Neuronal stem cell (in vitro differentiated cells): ENCODE measurements around the gene DVL3.

Source experiments
- DNase-seq: peaks from one replicate; pipeline ENCODE4 v3.0.0-alpha.2; 2013; ENCODE audit warnings: low spot score
- H2AFZ ChIP-seq: one replicate; pipeline ENCODE4 v1.6.1; 2013; ENCODE audit warnings: mild to moderate bottlenecking, low read length, inconsistent platforms
- H2AK5ac ChIP-seq: 2 replicates; pipeline ENCODE4 v1.6.1; 2013; ENCODE audit warnings: low read depth, mild to moderate bottlenecking, inconsistent platforms, low read length, moderate library complexity, mixed read lengths
- H2BK120ac ChIP-seq: 2 replicates; pipeline ENCODE4 v1.6.1; 2013; ENCODE audit warnings: low read depth, mild to moderate bottlenecking, inconsistent platforms, low read length, moderate library complexity, mixed read lengths
- H2BK12ac ChIP-seq: one replicate; pipeline ENCODE4 v1.6.1; 2013; ENCODE audit warnings: low read length, inconsistent platforms
- H2BK15ac ChIP-seq: 2 replicates; pipeline ENCODE4 v1.6.1; 2013; ENCODE audit warnings: mild to moderate bottlenecking, low read length, inconsistent platforms, mixed read lengths
- H2BK5ac ChIP-seq: one replicate; pipeline ENCODE4 v1.6.1; 2013; ENCODE audit warnings: inconsistent platforms, mild to moderate bottlenecking, low read length, moderate library complexity
- H3K14ac ChIP-seq: one replicate; pipeline ENCODE4 v1.6.1; 2013; ENCODE audit warnings: low read length, inconsistent platforms
- H3K18ac ChIP-seq: 2 replicates; pipeline ENCODE4 v1.6.1; 2013; ENCODE audit warnings: low read length, inconsistent platforms
- H3K23ac ChIP-seq: 2 replicates; pipeline ENCODE4 v1.6.1; 2013; ENCODE audit warnings: low read depth, mild to moderate bottlenecking, mixed read lengths, low read length, inconsistent platforms; ENCODE audit not compliant: poor library complexity
- H3K27ac ChIP-seq: replicated peaks from 3 replicates; pipeline ENCODE4 v1.5.1; 2013; ENCODE audit warnings: low read length, inconsistent platforms
- H3K27me3 ChIP-seq, 3 experiments: 2 replicates each; pipeline ENCODE4 v1.6.1; 2013; ENCODE audit warnings: low read length in 3 of 3, mild to moderate bottlenecking in 2 of 3, inconsistent platforms in 1 of 3, low read depth in 1 of 3, mixed read lengths in 1 of 3, moderate library complexity in 1 of 3; ENCODE audit not compliant: control insufficient read depth in 3 of 3, insufficient read depth in 3 of 3
- H3K36me3 ChIP-seq, 2 donors: replicated peaks in 1 of 2; 2 replicates each; pipeline ENCODE4 v1.6.1; 2013; ENCODE audit warnings: low read length in 2 of 2; ENCODE audit not compliant: control insufficient read depth in 2 of 2, insufficient read depth in 2 of 2
- H3K4ac ChIP-seq: 2 replicates; pipeline ENCODE4 v1.6.1; 2013; ENCODE audit warnings: inconsistent platforms, mild to moderate bottlenecking, low read length, moderate library complexity
- H3K4me1 ChIP-seq, 2 donors: 1 replicate in 1 of 2; 2 replicates in 1 of 2; pipeline ENCODE4 v1.6.1; 2013; ENCODE audit warnings: low read length in 2 of 2, low read depth in 1 of 2; ENCODE audit not compliant: control insufficient read depth in 2 of 2, insufficient read depth in 1 of 2
- H3K4me2 ChIP-seq: one replicate; pipeline ENCODE4 v1.6.1; 2013; ENCODE audit warnings: mild to moderate bottlenecking, low read length, inconsistent platforms; ENCODE audit not compliant: insufficient read depth, poor library complexity, severe bottlenecking
- H3K4me3 ChIP-seq, 2 donors: 2 replicates each; pipeline ENCODE4 v1.5.1; 2013; ENCODE audit warnings: low read length in 2 of 2, mild to moderate bottlenecking in 2 of 2, inconsistent platforms in 1 of 2, moderate library complexity in 1 of 2
- H3K79me1 ChIP-seq: one replicate; pipeline ENCODE4 v1.6.1; 2013; ENCODE audit warnings: low read depth, mild to moderate bottlenecking, inconsistent platforms, low read length, moderate library complexity
- H3K9ac ChIP-seq: one replicate; pipeline ENCODE4 v1.6.1; 2013; ENCODE audit warnings: mild to moderate bottlenecking, low read depth, low read length, inconsistent platforms; ENCODE audit not compliant: poor library complexity
- H3K9me3 ChIP-seq, 2 donors: replicated peaks in 1 of 2; 2 replicates each; pipeline versions ENCODE3 to v1.6.1; 2013; ENCODE audit warnings: low read length in 2 of 2, mild to moderate bottlenecking in 2 of 2, inconsistent platforms in 1 of 2, low read depth in 1 of 2, mixed read lengths in 1 of 2, moderate library complexity in 1 of 2; ENCODE audit not compliant: control insufficient read depth in 2 of 2, insufficient read depth in 1 of 2
- H4K8ac ChIP-seq: one replicate; pipeline ENCODE4 v1.6.1; 2013; ENCODE audit warnings: low read depth, mild to moderate bottlenecking, inconsistent platforms, low read length, moderate library complexity
- H4K91ac ChIP-seq: one replicate; pipeline ENCODE4 v1.6.1; 2013; ENCODE audit warnings: low read length, low read depth, mild to moderate bottlenecking, inconsistent platforms; ENCODE audit not compliant: poor library complexity
- WGBS, 2 donors: extraction: QIAGEN DNeasy Blood & Tissue Kit; methylation state at CpG; one replicate each; pipeline ENCODE4 v1.1.7; 2013; ENCODE audit warnings: missing lambda C conversion rate in 2 of 2, mixed read lengths in 1 of 2; ENCODE audit not compliant: insufficient read length in 2 of 2, insufficient replicate concordance in 1 of 2; ENCODE audit errors: extremely low coverage in 2 of 2; 5-methylcytosine and 5-hydroxymethylcytosine counted together

DVL3 gene

DNA sequence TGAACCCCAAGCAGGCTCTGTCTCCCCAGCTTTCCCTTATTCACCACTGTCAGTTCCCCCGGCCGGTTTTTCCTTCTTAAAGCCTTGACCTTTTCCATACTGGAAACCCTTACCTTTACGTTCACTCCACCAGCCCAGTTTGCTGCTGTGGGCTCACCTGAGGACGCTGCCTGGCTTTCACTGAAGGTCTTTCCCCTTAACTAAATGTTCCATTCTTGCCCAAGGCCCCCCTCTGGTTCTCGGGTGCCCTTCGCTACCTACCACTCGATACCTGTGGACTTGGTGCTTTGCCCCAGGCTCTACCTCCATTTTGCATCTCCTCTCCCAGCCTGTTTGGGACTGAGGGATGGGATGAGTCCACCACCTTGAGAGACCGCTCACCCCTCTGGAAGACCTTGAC lies 20.3 kb downstream of the DVL3 start:
- Histone ChIP-seq H3K27ac (peak overlapping the region; percentile 32), H3K18ac (peak overlapping the region; percentile 99), H3K36me3 (peaks cover 40 to 64% of the 10 kb centered on the region in 2 donors), H2AK5ac (peak overlapping the region; percentile 85), H4K8ac (no peak overlapping the region), H2BK120ac (peak overlapping the region; percentile 38), H4K91ac (no peak overlapping the region), H3K14ac (peak overlapping the region; percentile 98), H3K79me1 (peaks cover 9% of the 10 kb centered on the region), H3K23ac (no peak overlapping the region), H3K4me1 (peaks cover 15 to 18% of the 10 kb centered on the region in 2 donors), H3K9me3 (no peaks in the 10 kb centered on the region), H3K9ac (peak overlapping the region; percentile 99), H2AFZ (no peak overlapping the region), H2BK12ac (no peak overlapping the region), H3K4ac (no peak overlapping the region), H3K4me3 (peak overlapping the region; percentile 99), H2BK15ac (no peak overlapping the region), H3K27me3 (no peaks in the 10 kb centered on the region), H2BK5ac (no peak overlapping the region), H3K4me2 (peak overlapping the region; percentile 92)
- no peak for DNase-seq
- WGBS, 2 donors: no CpG with 5 or more reads among the region's 8 CpGs

- H3K9ac ChIP-seq: peak overlapping the region; percentile 5
- peak overlapping the region; percentile 92 for H3K4me2 ChIP-seq
- DNase-seq: no peak
- H3K27ac ChIP-seq: peak overlapping the region; percentile 88
- peak overlapping the region; percentile 79 for H2AFZ ChIP-seq
- H3K79me1 ChIP-seq: peaks cover 9% of the 10 kb centered on the region
- no CpG with 5 or more reads among the region's 3 CpGs for WGBS, 2 donors
- H3K36me3 ChIP-seq: peaks cover 41 to 64% of the 10 kb centered on the region in 2 donors
- H2AK5ac ChIP-seq: no peak overlapping the region
- no peak overlapping the region for H4K91ac ChIP-seq
- no peak overlapping the region for H2BK120ac ChIP-seq
- peaks cover 15 to 18% of the 10 kb centered on the region in 2 donors for H3K4me1 ChIP-seq
- no peaks in the 10 kb centered on the region for H3K27me3 ChIP-seq
- peak overlapping the region; percentile 62 to 99 for H3K4me3 ChIP-seq
- H2BK5ac ChIP-seq: no peak overlapping the region
- H3K14ac ChIP-seq: no peak overlapping the region
- no peak overlapping the region for H3K18ac ChIP-seq
- H3K9me3 ChIP-seq: no peaks in the 10 kb centered on the region
- no peak overlapping the region for H4K8ac ChIP-seq
- no peak overlapping the region for H3K4ac ChIP-seq
- H2BK12ac ChIP-seq: no peak overlapping the region
- H3K23ac ChIP-seq: no peak overlapping the region
- no peak overlapping the region for H2BK15ac ChIP-seq
These were observed 20.8 kb downstream of the DVL3 start for GRCh38 chr3:184175981-184176376.

GRCh38 chr3:184176377-184177330 lies 21.5 kb downstream of the DVL3 start:
- H3K4me1 ChIP-seq: peaks cover 15 to 18% of the 10 kb centered on the region in 2 donors
- no peak overlapping the region for H4K91ac ChIP-seq
- peaks cover 9% of the 10 kb centered on the region for H3K79me1 ChIP-seq
- H3K14ac ChIP-seq: no peak overlapping the region
- H2BK5ac ChIP-seq: no peak overlapping the region
- no peak overlapping the region for H2BK15ac ChIP-seq
- no peaks in the 10 kb centered on the region for H3K27me3 ChIP-seq
- peak overlapping the region; percentile 62 to 99 for H3K4me3 ChIP-seq
- no peak overlapping the region for H3K4ac ChIP-seq
- H3K27ac ChIP-seq: peak overlapping the region; percentile 88
- peak; percentile 87 for DNase-seq
- peaks cover 42 to 64% of the 10 kb centered on the region in 2 donors for H3K36me3 ChIP-seq
- no peak overlapping the region for H2BK120ac ChIP-seq
- peak overlapping the region; percentile 36 for H2AK5ac ChIP-seq
- H3K9ac ChIP-seq: peak overlapping the region; percentile 32
- peak overlapping the region; percentile 92 for H3K4me2 ChIP-seq
- H3K9me3 ChIP-seq: no peaks in the 10 kb centered on the region
- peak overlapping the region; percentile 94 for H3K18ac ChIP-seq
- H3K23ac ChIP-seq: no peak overlapping the region
- no peak overlapping the region for H2BK12ac ChIP-seq
- WGBS, 2 donors: no CpG with 5 or more reads among the region's 19 CpGs
- peak overlapping the region; percentile 79 for H2AFZ ChIP-seq
- H4K8ac ChIP-seq: no peak overlapping the region

GRCh38 chr3:184177331-184177731 lies 22.2 kb downstream of the DVL3 start:
- H2AK5ac ChIP-seq: peak overlapping the region; percentile 36
- H3K4ac ChIP-seq: no peak overlapping the region
- no CpG with 5 or more reads among the region's 4 CpGs for WGBS, 2 donors
- no peaks in the 10 kb centered on the region for H3K27me3 ChIP-seq
- no peak overlapping the region for H3K23ac ChIP-seq
- H3K4me3 ChIP-seq: peak overlapping the region; percentile 24 to 99
- peak overlapping the region; percentile 12 for H3K18ac ChIP-seq
- peak overlapping the region; percentile 92 for H3K4me2 ChIP-seq
- peak overlapping the region; percentile 32 for H3K9ac ChIP-seq
- DNase-seq: peak; percentile 38
- H3K36me3 ChIP-seq: peaks cover 44 to 64% of the 10 kb centered on the region in 2 donors
- H3K79me1 ChIP-seq: peaks cover 9% of the 10 kb centered on the region
- no peak overlapping the region for H4K8ac ChIP-seq
- H4K91ac ChIP-seq: no peak overlapping the region
- H2BK5ac ChIP-seq: peak overlapping the region; percentile 26
- H3K14ac ChIP-seq: no peak overlapping the region
- peaks cover 15 to 18% of the 10 kb centered on the region in 2 donors for H3K4me1 ChIP-seq
- no peak overlapping the region for H2BK12ac ChIP-seq
- no peak overlapping the region for H2BK15ac ChIP-seq
- no peak overlapping the region for H2BK120ac ChIP-seq
- H2AFZ ChIP-seq: no peak overlapping the region
- H3K27ac ChIP-seq: peak overlapping the region; percentile 88
- H3K9me3 ChIP-seq: no peaks in the 10 kb centered on the region
